Fibroblast of lung (primary cell): ENCODE results near the gene HOPX.

Source experiments
- EZH2 ChIP-seq: IDR thresholded peaks from 2 replicates; pipeline ENCODE4 v1.5.1; 2012; ENCODE audit warnings: low read length, control low read depth, mild to moderate bottlenecking; ENCODE audit errors: missing control alignments
- TF ChIP-seq, protein P1 (sequence below), 2 donors: IDR thresholded peaks in 1 of 2; conservative IDR thresholded peaks in 1 of 2; 1 replicate in 1 of 2; 2 replicates in 1 of 2; pipeline ENCODE4 v1.5.1; 2011 to 2012; ENCODE audit warnings: low read length in 2 of 2, control low read depth in 1 of 2, inconsistent platforms in 1 of 2, low read depth in 1 of 2, mild to moderate bottlenecking in 1 of 2

DNA sequence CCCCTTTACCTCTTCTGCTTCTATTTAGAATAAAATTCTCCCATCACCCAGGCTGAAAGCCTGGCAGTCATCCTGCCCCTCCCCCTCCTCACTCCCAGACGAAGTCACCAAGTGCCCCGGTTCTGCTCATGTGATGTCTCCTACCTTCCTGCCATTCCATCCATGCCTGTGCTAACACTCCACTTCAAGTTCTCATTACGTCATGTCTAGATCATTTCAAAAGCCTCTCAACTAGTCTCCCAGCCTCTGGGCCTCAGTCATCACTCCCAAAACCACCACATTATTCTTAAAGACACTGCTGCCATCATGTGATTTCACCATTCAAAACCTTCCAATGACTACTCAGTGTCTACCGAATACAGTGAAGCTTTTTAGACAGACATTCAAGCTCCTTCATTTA lies 17.2 kb upstream of the HOPX start:
- TF ChIP-seq EZH2, result no peak
- TF ChIP-seq, protein P1, sequence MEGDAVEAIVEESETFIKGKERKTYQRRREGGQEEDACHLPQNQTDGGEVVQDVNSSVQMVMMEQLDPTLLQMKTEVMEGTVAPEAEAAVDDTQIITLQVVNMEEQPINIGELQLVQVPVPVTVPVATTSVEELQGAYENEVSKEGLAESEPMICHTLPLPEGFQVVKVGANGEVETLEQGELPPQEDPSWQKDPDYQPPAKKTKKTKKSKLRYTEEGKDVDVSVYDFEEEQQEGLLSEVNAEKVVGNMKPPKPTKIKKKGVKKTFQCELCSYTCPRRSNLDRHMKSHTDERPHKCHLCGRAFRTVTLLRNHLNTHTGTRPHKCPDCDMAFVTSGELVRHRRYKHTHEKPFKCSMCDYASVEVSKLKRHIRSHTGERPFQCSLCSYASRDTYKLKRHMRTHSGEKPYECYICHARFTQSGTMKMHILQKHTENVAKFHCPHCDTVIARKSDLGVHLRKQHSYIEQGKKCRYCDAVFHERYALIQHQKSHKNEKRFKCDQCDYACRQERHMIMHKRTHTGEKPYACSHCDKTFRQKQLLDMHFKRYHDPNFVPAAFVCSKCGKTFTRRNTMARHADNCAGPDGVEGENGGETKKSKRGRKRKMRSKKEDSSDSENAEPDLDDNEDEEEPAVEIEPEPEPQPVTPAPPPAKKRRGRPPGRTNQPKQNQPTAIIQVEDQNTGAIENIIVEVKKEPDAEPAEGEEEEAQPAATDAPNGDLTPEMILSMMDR (conservative IDR thresholded peaks at IDR 0.05 in 1 of 2, IDR thresholded peaks at IDR 0.05 in 1 of 2; ENCODE audit: low read depth in 1 of 2, low read length in 2 of 2), result no peak
